Activated naive CD4-positive, alpha-beta T cell treated with anti-CD3 and anti-CD28 coated beads, Interleukin-2, amount 10 ng/mL, durations not matched to agents 7 days and 5 days (primary cell): ENCODE measurements around the gene AFM.

Experiments used
- CTCF ChIA-PET: fragments of 350-600 bp; sonication (Branson Sonifier 250); formaldehyde crosslinking; loops from one replicate; lab custom pipeline; 2021; ENCODE audit warnings: antibody characterized with exemption; lab: Charles Lee
- DNase-seq: peaks from one replicate; pipeline ENCODE4 v3.0.0-alpha.2; 2020
- H3K27ac Mint-ChIP-seq: one replicate; pipeline ENCODE4 v1.8.0; 2021; ENCODE audit warnings: mild to moderate bottlenecking, moderate library complexity, mixed read lengths
- H3K27me3 Mint-ChIP-seq: one replicate; pipeline ENCODE4 v1.8.0; 2021; ENCODE audit warnings: mild to moderate bottlenecking, mixed read lengths
- H3K36me3 Mint-ChIP-seq: one replicate; pipeline ENCODE4 v1.8.0; 2021; ENCODE audit warnings: mixed read lengths
- H3K4me1 Mint-ChIP-seq: one replicate; pipeline ENCODE4 v1.8.0; 2021; ENCODE audit warnings: mixed read lengths
- H3K4me3 Mint-ChIP-seq: one replicate; pipeline ENCODE4 v1.8.0; 2021; ENCODE audit warnings: mild to moderate bottlenecking, moderate library complexity, mixed read lengths
- H3K9me3 Mint-ChIP-seq: one replicate; pipeline ENCODE4 v1.8.0; 2021; ENCODE audit warnings: mixed read lengths

AFM gene

GRCh38 chr4:73443224-73443623 lies 38.3 kb upstream of the AFM start:
- Mint-ChIP-seq H3K27me3 (no peaks in the 10 kb centered on the region), H3K4me1 (no peaks in the 10 kb centered on the region), H3K36me3 (no peaks in the 10 kb centered on the region), H3K4me3 (no peak overlapping the region), H3K9me3 (no peaks in the 10 kb centered on the region), H3K27ac (no peak overlapping the region)
- no peak for DNase-seq
- CTCF ChIA-PET, result interaction anchor here (1.0 kb wide), 1 partner anchor 20 kb away, joined by 3 read pairs; no protein-coding TSS in a partner anchor

GRCh38 chr4:73445383-73446335 lies 35.9 kb upstream of the AFM start:
- DNase-seq, result no peak
- Mint-ChIP-seq H3K27me3 (no peaks in the 10 kb centered on the region), H3K27ac (no peak overlapping the region), H3K4me3 (no peak overlapping the region), H3K36me3 (no peaks in the 10 kb centered on the region), H3K9me3 (no peaks in the 10 kb centered on the region), H3K4me1 (no peaks in the 10 kb centered on the region)
- CTCF ChIA-PET, result interaction anchor here (0.9 to 2.8 kb wide), 11 partner anchors 9 to 742 kb away, joined by 3 to 17 read pairs (median 4); no protein-coding TSS in a partner anchor

GRCh38 chr4:73446336-73446938 lies 35.1 kb upstream of the AFM start:
- CTCF ChIA-PET, result interaction anchor here (0.9 to 2.8 kb wide), 11 partner anchors 9 to 743 kb away, joined by 3 to 17 read pairs (median 4); no protein-coding TSS in a partner anchor
- Mint-ChIP-seq H3K36me3 (no peaks in the 10 kb centered on the region), H3K27me3 (no peaks in the 10 kb centered on the region), H3K9me3 (no peaks in the 10 kb centered on the region), H3K4me1 (no peaks in the 10 kb centered on the region), H3K27ac (no peak overlapping the region), H3K4me3 (no peak overlapping the region)
- DNase-seq, result no peak

GRCh38 chr4:73447671-73448070 lies 33.9 kb upstream of the AFM start:
- H3K4me3 Mint-ChIP-seq, result no peak overlapping the region
- H3K27me3 Mint-ChIP-seq, result no peaks in the 10 kb centered on the region
- H3K36me3 Mint-ChIP-seq, result no peaks in the 10 kb centered on the region
- no peak overlapping the region for H3K27ac Mint-ChIP-seq
- H3K9me3 Mint-ChIP-seq, result no peaks in the 10 kb centered on the region
- H3K4me1 Mint-ChIP-seq, result no peaks in the 10 kb centered on the region
- no peak for DNase-seq
- CTCF ChIA-PET, result interaction anchor here (2.8 kb wide), 1 partner anchor 136 kb away, joined by 17 read pairs; no protein-coding TSS in a partner anchor

GRCh38 chr4:73448448-73449203 lies 32.9 kb upstream of the AFM start:
- H3K4me3 Mint-ChIP-seq, result no peak overlapping the region
- no peaks in the 10 kb centered on the region for H3K36me3 Mint-ChIP-seq
- H3K4me1 Mint-ChIP-seq, result no peaks in the 10 kb centered on the region
- DNase-seq, result no peak
- no peaks in the 10 kb centered on the region for H3K27me3 Mint-ChIP-seq
- no peak overlapping the region for H3K27ac Mint-ChIP-seq
- CTCF ChIA-PET, result no interaction called here
- H3K9me3 Mint-ChIP-seq, result no peaks in the 10 kb centered on the region

GRCh38 chr4:73450398-73451004 lies 31.0 kb upstream of the AFM start:
- H3K4me3 Mint-ChIP-seq, result no peak overlapping the region
- no peaks in the 10 kb centered on the region for H3K27me3 Mint-ChIP-seq
- no peaks in the 10 kb centered on the region for H3K36me3 Mint-ChIP-seq
- DNase-seq, result no peak
- H3K27ac Mint-ChIP-seq, result no peak overlapping the region
- H3K9me3 Mint-ChIP-seq, result no peaks in the 10 kb centered on the region
- H3K4me1 Mint-ChIP-seq, result no peaks in the 10 kb centered on the region
- CTCF ChIA-PET, result no interaction called here

GRCh38 chr4:73451404-73451803 lies 30.1 kb upstream of the AFM start:
- CTCF ChIA-PET, result no interaction called here

GRCh38 chr4:73451981-73452747 lies 29.4 kb upstream of the AFM start:
- no peak for DNase-seq
- Mint-ChIP-seq H3K4me3 (no peak overlapping the region), H3K27me3 (no peaks in the 10 kb centered on the region), H3K9me3 (no peaks in the 10 kb centered on the region), H3K36me3 (no peaks in the 10 kb centered on the region), H3K27ac (no peak overlapping the region), H3K4me1 (no peaks in the 10 kb centered on the region)
- CTCF ChIA-PET, result no interaction called here

More at GRCh38 chr4:73451404-73451803, 30.1 kb upstream of the AFM start:
- H3K4me1 Mint-ChIP-seq, result no peaks in the 10 kb centered on the region
- H3K36me3 Mint-ChIP-seq, result no peaks in the 10 kb centered on the region
- DNase-seq, result no peak
- H3K9me3 Mint-ChIP-seq, result no peaks in the 10 kb centered on the region
- H3K27me3 Mint-ChIP-seq, result no peaks in the 10 kb centered on the region
- H3K27ac Mint-ChIP-seq, result no peak overlapping the region
- H3K4me3 Mint-ChIP-seq, result no peak overlapping the region

GRCh38 chr4:73452953-73453700 lies 28.4 kb upstream of the AFM start:
- CTCF ChIA-PET, result no interaction called here
- Mint-ChIP-seq H3K27ac (no peak overlapping the region), H3K36me3 (no peaks in the 10 kb centered on the region), H3K4me1 (no peaks in the 10 kb centered on the region), H3K9me3 (no peaks in the 10 kb centered on the region), H3K27me3 (no peaks in the 10 kb centered on the region), H3K4me3 (no peak overlapping the region)
- DNase-seq, result no peak

- H3K27ac Mint-ChIP-seq, result no peak overlapping the region
Measured at GRCh38 chr4:73453701-73454005, 27.9 kb upstream of the AFM start.

GRCh38 chr4:73454920-73455319 lies 26.6 kb upstream of the AFM start:
- Mint-ChIP-seq H3K4me3 (no peak overlapping the region), H3K9me3 (no peaks in the 10 kb centered on the region), H3K27me3 (no peaks in the 10 kb centered on the region), H3K27ac (no peak overlapping the region), H3K4me1 (no peaks in the 10 kb centered on the region), H3K36me3 (no peaks in the 10 kb centered on the region)
- no peak for DNase-seq
- CTCF ChIA-PET, result no interaction called here

More at GRCh38 chr4:73453701-73454005, 27.9 kb upstream of the AFM start:
- Mint-ChIP-seq H3K36me3 (no peaks in the 10 kb centered on the region), H3K9me3 (no peaks in the 10 kb centered on the region), H3K4me1 (no peaks in the 10 kb centered on the region), H3K27me3 (no peaks in the 10 kb centered on the region), H3K4me3 (no peak overlapping the region)
- no peak for DNase-seq
- CTCF ChIA-PET, result no interaction called here

GRCh38 chr4:73456177-73457022 lies 25.1 kb upstream of the AFM start:
- H3K4me1 Mint-ChIP-seq, result no peaks in the 10 kb centered on the region
- H3K36me3 Mint-ChIP-seq, result no peaks in the 10 kb centered on the region
- H3K27me3 Mint-ChIP-seq, result peaks cover 4% of the 10 kb centered on the region
- DNase-seq, result no peak
- H3K4me3 Mint-ChIP-seq, result no peak overlapping the region
- CTCF ChIA-PET, result no interaction called here
- H3K27ac Mint-ChIP-seq, result no peak overlapping the region
- H3K9me3 Mint-ChIP-seq, result no peaks in the 10 kb centered on the region
